Measurements from ENCODE around the gene EIF4H. TPM values are rescaled to one million over a fixed set of nuclear protein-coding genes. Genes with fewer than 3 reads are reported as not detected.
A peak's percentile ranks its signal among the peaks of the same experiment; 100 is the strongest.
"Not testable (repeated sequence)": the region's sequence is repeated elsewhere in the genome, so short reads cannot be mapped to it uniquely, and the experiment has no call there.

EIF4H gene
- total RNA-seq, 1 donor, result 295 TPM

DNA sequence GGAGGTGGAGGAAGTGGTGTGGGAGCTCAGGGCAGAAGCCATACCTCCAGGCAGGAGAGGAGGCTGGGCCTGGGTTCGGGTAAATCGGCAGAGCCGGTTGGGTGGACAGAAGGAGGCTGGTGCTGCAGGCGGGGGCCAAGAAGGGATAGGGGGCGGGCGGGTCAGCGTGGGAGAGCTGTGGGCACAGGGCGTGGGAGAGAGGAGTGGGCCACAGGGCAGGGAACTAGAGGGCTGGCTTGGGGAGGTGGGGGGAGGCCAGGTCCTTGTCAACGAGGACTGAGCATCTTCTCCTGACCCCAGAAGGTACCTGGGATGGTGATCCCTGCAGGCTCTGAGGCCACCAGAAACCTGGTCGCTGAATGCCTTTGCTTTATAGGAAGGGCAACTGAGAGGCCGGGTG lies 47.6 kb downstream of the EIF4H start:
- Histone ChIP-seq H3K4me1 (ENCODE audit: insufficient read depth, low read length) (peaks cover 5% of the 10 kb centered on the region), H2AFZ (ENCODE audit: low read length) (no peak overlapping the region), H3K27ac (ENCODE audit: low read depth, low read length) (no peak overlapping the region), H3K4me2 (ENCODE audit: insufficient read depth, low read length) (no peak overlapping the region), H3K36me3 (ENCODE audit: insufficient read depth, low read length) (no peaks in the 10 kb centered on the region), H3K79me2 (ENCODE audit: insufficient read depth, low read length) (no peaks in the 10 kb centered on the region), H3K4me3 (ENCODE audit: insufficient read depth, low read length) (no peak overlapping the region), H4K20me1 (ENCODE audit: insufficient read depth, low read length) (no peaks in the 10 kb centered on the region), H3K27me3 (ENCODE audit: insufficient read depth, low read length) (no peaks in the 10 kb centered on the region), H3K9me3 (ENCODE audit: low read depth, low read length) (no peaks in the 10 kb centered on the region)
- peak; percentile 79 for DNase-seq (ENCODE audit: insufficient read length, low spot score, missing footprints)
- TF ChIP-seq, protein P1, sequence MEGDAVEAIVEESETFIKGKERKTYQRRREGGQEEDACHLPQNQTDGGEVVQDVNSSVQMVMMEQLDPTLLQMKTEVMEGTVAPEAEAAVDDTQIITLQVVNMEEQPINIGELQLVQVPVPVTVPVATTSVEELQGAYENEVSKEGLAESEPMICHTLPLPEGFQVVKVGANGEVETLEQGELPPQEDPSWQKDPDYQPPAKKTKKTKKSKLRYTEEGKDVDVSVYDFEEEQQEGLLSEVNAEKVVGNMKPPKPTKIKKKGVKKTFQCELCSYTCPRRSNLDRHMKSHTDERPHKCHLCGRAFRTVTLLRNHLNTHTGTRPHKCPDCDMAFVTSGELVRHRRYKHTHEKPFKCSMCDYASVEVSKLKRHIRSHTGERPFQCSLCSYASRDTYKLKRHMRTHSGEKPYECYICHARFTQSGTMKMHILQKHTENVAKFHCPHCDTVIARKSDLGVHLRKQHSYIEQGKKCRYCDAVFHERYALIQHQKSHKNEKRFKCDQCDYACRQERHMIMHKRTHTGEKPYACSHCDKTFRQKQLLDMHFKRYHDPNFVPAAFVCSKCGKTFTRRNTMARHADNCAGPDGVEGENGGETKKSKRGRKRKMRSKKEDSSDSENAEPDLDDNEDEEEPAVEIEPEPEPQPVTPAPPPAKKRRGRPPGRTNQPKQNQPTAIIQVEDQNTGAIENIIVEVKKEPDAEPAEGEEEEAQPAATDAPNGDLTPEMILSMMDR (IDR thresholded peaks at IDR 0.05; ENCODE audit: extremely low read depth, low read depth, low read length), result no peak

DNA sequence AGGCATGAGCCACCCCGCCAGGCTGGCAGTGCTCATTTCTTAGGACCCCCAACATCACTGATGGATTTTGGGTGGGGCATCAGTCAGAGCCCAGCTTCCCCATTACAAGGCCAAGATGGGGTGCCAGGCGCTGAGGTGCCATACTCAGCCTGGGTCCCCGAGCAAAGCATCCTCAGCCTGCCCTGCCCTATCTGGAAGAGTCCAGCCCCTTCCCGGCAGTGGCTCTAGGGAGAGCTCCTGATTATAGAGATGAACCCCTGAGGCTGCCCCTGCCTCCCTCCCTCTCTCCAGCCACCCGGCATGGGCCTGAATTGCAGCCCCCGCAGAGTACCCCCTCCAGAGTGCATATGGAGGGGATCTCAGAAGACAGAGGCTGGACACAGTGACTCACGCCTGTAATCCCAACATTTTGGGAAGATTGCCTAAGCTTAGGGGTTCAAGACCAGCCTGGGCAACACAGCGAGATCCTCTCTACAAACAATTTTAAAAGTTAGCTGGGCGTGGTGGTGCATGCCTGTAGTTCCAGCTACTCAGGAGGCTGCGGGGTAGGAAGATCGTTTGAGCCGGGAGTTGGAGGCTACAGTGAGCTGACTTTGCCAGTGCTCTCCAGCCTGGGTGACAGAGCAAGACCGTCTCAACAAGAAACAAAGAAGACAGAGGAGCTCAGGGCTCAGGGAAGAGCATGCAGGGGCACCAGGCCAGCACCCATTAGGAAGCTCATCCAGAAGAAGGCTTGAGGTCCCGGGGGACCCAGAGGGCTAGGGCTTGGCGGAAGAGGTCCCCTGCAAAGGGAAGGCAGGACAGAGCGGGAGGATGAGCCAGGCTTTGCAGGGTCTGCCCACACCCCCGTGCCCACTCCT lies 48.9 kb downstream of the EIF4H start:
- H2AFZ ChIP-seq (ENCODE audit: low read length), result no peak overlapping the region
- H3K4me1 ChIP-seq (ENCODE audit: insufficient read depth, low read length), result no peaks in the 10 kb centered on the region

DNA sequence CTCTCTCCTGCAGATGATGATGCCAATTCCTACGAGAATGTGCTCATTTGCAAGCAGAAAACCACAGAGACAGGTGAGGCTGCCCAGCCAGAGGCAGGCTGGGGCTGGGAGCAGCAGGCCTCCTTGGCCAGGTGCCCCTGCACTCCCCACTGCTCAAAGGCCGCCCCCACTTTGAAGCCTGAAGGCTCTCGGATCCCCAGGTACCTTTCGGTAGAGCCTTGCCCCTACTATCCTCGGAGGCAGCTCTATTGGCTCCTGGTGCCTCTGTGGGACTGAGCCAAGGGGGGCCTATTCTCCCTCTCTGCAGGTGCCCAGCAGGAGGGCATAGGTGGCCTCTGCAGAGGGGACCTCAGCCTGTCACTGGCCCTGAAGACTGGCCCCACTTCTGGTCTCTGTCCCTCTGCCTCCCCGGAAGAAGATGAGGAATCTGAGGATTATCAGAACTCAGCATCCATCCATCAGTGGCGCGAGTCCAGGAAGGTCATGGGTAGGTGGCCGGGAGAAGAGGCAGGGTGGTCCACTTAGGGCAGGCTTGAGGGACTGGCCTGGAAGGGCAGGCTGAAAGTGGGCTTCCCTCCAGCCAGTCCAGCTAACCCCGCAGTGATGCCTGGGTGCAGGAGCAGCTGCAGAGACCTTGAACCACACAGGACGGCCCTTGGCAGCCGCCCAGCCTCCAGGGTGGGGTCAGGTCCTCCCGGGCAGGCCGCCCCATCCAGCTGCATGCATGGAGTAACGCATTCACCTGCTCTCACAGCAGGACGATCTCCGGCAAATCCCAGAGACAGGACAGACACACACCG lies 49.8 kb downstream of the EIF4H start:
- Histone ChIP-seq H2AFZ (ENCODE audit: low read length) (no peak overlapping the region), H3K4me1 (ENCODE audit: insufficient read depth, low read length) (no peaks in the 10 kb centered on the region), H3K4me3 (ENCODE audit: insufficient read depth, low read length) (no peak overlapping the region), H3K27me3 (ENCODE audit: insufficient read depth, low read length) (no peaks in the 10 kb centered on the region), H3K9me3 (ENCODE audit: low read depth, low read length) (no peaks in the 10 kb centered on the region), H3K27ac (ENCODE audit: low read depth, low read length) (no peak overlapping the region), H3K36me3 (ENCODE audit: insufficient read depth, low read length) (no peaks in the 10 kb centered on the region), H4K20me1 (ENCODE audit: insufficient read depth, low read length) (no peaks in the 10 kb centered on the region), H3K4me2 (ENCODE audit: insufficient read depth, low read length) (no peak overlapping the region), H3K79me2 (ENCODE audit: insufficient read depth, low read length) (no peaks in the 10 kb centered on the region)
- TF ChIP-seq, protein P1 (IDR thresholded peaks at IDR 0.05; ENCODE audit: extremely low read depth, low read depth, low read length), result no peak
- peak; percentile 67 for DNase-seq (ENCODE audit: insufficient read length, low spot score, missing footprints)

More for the DNA sequence above, 48.9 kb downstream of the EIF4H start:
- H3K27me3 ChIP-seq (ENCODE audit: insufficient read depth, low read length), result no peaks in the 10 kb centered on the region
- H3K36me3 ChIP-seq (ENCODE audit: insufficient read depth, low read length), result no peaks in the 10 kb centered on the region
- TF ChIP-seq, protein P1 (IDR thresholded peaks at IDR 0.05; ENCODE audit: extremely low read depth, low read depth, low read length), result no peak
- no peaks in the 10 kb centered on the region for H4K20me1 ChIP-seq (ENCODE audit: insufficient read depth, low read length)
- no peaks in the 10 kb centered on the region for H3K79me2 ChIP-seq (ENCODE audit: insufficient read depth, low read length)
- H3K4me2 ChIP-seq (ENCODE audit: insufficient read depth, low read length), result no peak overlapping the region
- H3K4me3 ChIP-seq (ENCODE audit: insufficient read depth, low read length), result no peak overlapping the region
- H3K27ac ChIP-seq (ENCODE audit: low read depth, low read length), result no peak overlapping the region
- DNase-seq (ENCODE audit: insufficient read length, low spot score, missing footprints), result no peak
- H3K9me3 ChIP-seq (ENCODE audit: low read depth, low read length), result no peaks in the 10 kb centered on the region

DNA sequence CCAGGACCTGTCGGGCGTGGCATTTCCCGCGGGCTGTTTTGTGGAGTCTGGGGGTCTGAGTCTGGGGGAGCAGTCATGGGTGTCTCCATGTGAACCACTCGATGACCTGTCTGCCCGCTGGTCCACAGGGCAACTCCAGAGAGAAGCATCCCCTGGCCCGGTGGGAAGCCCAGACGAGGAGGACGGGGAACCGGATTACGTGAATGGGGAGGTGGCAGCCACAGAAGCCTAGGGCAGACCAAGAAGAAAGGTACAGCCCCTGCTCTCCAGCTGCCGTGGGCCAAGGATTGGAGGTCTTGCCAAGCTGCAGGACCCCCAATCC lies 50.3 kb downstream of the EIF4H start:
- Histone ChIP-seq H3K9me3 (ENCODE audit: low read depth, low read length) (no peaks in the 10 kb centered on the region), H3K27me3 (ENCODE audit: insufficient read depth, low read length) (no peaks in the 10 kb centered on the region), H3K4me3 (ENCODE audit: insufficient read depth, low read length) (no peak overlapping the region), H3K4me1 (ENCODE audit: insufficient read depth, low read length) (peaks cover under 1% of the 10 kb centered on the region), H3K36me3 (ENCODE audit: insufficient read depth, low read length) (peaks cover 4% of the 10 kb centered on the region), H3K79me2 (ENCODE audit: insufficient read depth, low read length) (no peaks in the 10 kb centered on the region), H2AFZ (ENCODE audit: low read length) (no peak overlapping the region), H4K20me1 (ENCODE audit: insufficient read depth, low read length) (no peaks in the 10 kb centered on the region), H3K27ac (ENCODE audit: low read depth, low read length) (no peak overlapping the region), H3K4me2 (ENCODE audit: insufficient read depth, low read length) (no peak overlapping the region)
- TF ChIP-seq, protein P1 (IDR thresholded peaks at IDR 0.05; ENCODE audit: extremely low read depth, low read depth, low read length), result no peak
- no peak for DNase-seq (ENCODE audit: insufficient read length, low spot score, missing footprints)

DNA sequence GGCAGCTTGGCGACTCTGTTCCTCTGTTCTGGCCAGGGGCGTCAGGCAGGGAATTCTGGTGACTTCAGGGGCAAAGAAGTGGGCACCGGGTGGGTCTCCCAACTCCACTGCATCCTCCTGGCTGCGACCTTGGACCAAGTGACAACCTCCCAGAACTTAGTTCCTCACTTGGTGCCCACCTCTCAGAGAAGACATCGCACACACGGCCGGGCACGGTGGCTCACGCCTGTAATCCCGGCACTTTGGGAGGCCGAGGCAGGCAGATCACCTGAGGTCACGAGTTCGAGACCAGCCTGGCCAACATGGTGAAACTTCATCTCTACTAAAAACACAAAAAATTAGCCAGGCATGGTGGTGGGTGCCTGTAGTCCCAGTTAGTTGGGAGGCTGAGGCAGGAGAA lies 50.8 kb downstream of the EIF4H start:
- H4K20me1 ChIP-seq (ENCODE audit: insufficient read depth, low read length); H3K4me3 ChIP-seq (ENCODE audit: insufficient read depth, low read length); H3K36me3 ChIP-seq (ENCODE audit: insufficient read depth, low read length); H3K27ac ChIP-seq (ENCODE audit: low read depth, low read length); H2AFZ ChIP-seq (ENCODE audit: low read length); DNase-seq (ENCODE audit: insufficient read length, low spot score, missing footprints); H3K79me2 ChIP-seq (ENCODE audit: insufficient read depth, low read length); H3K9me3 ChIP-seq (ENCODE audit: low read depth, low read length); H3K27me3 ChIP-seq (ENCODE audit: insufficient read depth, low read length); H3K4me2 ChIP-seq (ENCODE audit: insufficient read depth, low read length); H3K4me1 ChIP-seq (ENCODE audit: insufficient read depth, low read length): not testable (repeated sequence)

Data from osteoblast (primary cell).